ENCODE measurements around the gene GLS. TPM values are rescaled to one million over a fixed set of nuclear protein-coding genes. Genes with fewer than 3 reads are reported as not detected.
"Not testable (repeated sequence)": the region's sequence is repeated elsewhere in the genome, so short reads cannot be mapped to it uniquely, and the experiment has no call there.

Gene GLS
- total RNA-seq, 1 donor from 2014 or later = 220 TPM

GRCh38 chr2:190959911-190960788 is 79.5 kb downstream of the GLS start:
- intact Hi-C loops (cut with micrococcal nuclease) = loop anchor here (5.0 kb wide), 1 partner anchor 1098 kb away; no protein-coding TSS in a partner anchor
- DNase-seq (ENCODE audit: low spot score) = no peak
- Mint-ChIP-seq H3K4me1 (ENCODE audit: low read depth) (peaks cover 13% of the 10 kb centered on the region), H3K9me3 (peaks cover 17% of the 10 kb centered on the region), H3K27ac (peak overlapping the region; percentile 31), H3K36me3 (ENCODE audit: low read depth) (peaks cover 51% of the 10 kb centered on the region), H3K4me3 (no peak overlapping the region), H3K27me3 (ENCODE audit: insufficient read depth) (no peaks in the 10 kb centered on the region)

- H3K27ac Mint-ChIP-seq; H3K4me3 Mint-ChIP-seq; intact Hi-C loops (cut with micrococcal nuclease); DNase-seq (ENCODE audit: low spot score); H3K27me3 Mint-ChIP-seq (ENCODE audit: insufficient read depth): not testable (repeated sequence)
- Mint-ChIP-seq H3K4me1 (ENCODE audit: low read depth) (peaks cover 15% of the 10 kb centered on the region), H3K36me3 (ENCODE audit: low read depth) (peaks cover 50% of the 10 kb centered on the region), H3K9me3 (peaks cover 12% of the 10 kb centered on the region)
Measured at GRCh38 chr2:190961117-190961516, 80.5 kb downstream of the GLS start.

GRCh38 chr2:190961918-190962487 is 81.4 kb downstream of the GLS start:
- Mint-ChIP-seq H3K27me3 (ENCODE audit: insufficient read depth) (no peaks in the 10 kb centered on the region), H3K27ac (peak overlapping the region; percentile 40), H3K36me3 (ENCODE audit: low read depth) (peaks cover 51% of the 10 kb centered on the region), H3K4me3 (no peak overlapping the region), H3K9me3 (peaks cover 5% of the 10 kb centered on the region), H3K4me1 (ENCODE audit: low read depth) (peaks cover 20% of the 10 kb centered on the region)
- DNase-seq (ENCODE audit: low spot score) = no peak
- intact Hi-C loops (cut with micrococcal nuclease) = no loop called here

GRCh38 chr2:190963088-190963487 is 82.5 kb downstream of the GLS start:
- H3K4me1 Mint-ChIP-seq (ENCODE audit: low read depth) = peaks cover 27% of the 10 kb centered on the region
- DNase-seq (ENCODE audit: low spot score) = no peak
- H3K36me3 Mint-ChIP-seq (ENCODE audit: low read depth) = peaks cover 55% of the 10 kb centered on the region
- no peaks in the 10 kb centered on the region for H3K27me3 Mint-ChIP-seq (ENCODE audit: insufficient read depth)
- H3K27ac Mint-ChIP-seq = no peak overlapping the region
- intact Hi-C loops (cut with micrococcal nuclease) = no loop called here
- peaks cover 3% of the 10 kb centered on the region for H3K9me3 Mint-ChIP-seq
- H3K4me3 Mint-ChIP-seq = no peak overlapping the region

- peak overlapping the region; percentile 81 for H3K27ac Mint-ChIP-seq
- no peaks in the 10 kb centered on the region for H3K9me3 Mint-ChIP-seq
- DNase-seq (ENCODE audit: low spot score) = no peak
- intact Hi-C loops (cut with micrococcal nuclease) = no loop called here
- H3K36me3 Mint-ChIP-seq (ENCODE audit: low read depth) = peaks cover 53% of the 10 kb centered on the region
- H3K27me3 Mint-ChIP-seq (ENCODE audit: insufficient read depth) = no peaks in the 10 kb centered on the region
- H3K4me3 Mint-ChIP-seq = no peak overlapping the region
- peaks cover 35% of the 10 kb centered on the region for H3K4me1 Mint-ChIP-seq (ENCODE audit: low read depth)
Measured at GRCh38 chr2:190964170-190964795, 83.7 kb downstream of the GLS start.

- Mint-ChIP-seq H3K36me3 (ENCODE audit: low read depth) (peaks cover 61% of the 10 kb centered on the region), H3K4me1 (ENCODE audit: low read depth) (peaks cover 48% of the 10 kb centered on the region), H3K9me3 (no peaks in the 10 kb centered on the region), H3K27ac (peak overlapping the region; percentile 18), H3K4me3 (no peak overlapping the region), H3K27me3 (ENCODE audit: insufficient read depth) (no peaks in the 10 kb centered on the region)
- DNase-seq (ENCODE audit: low spot score) = no peak
- intact Hi-C loops (cut with micrococcal nuclease) = loop anchor here (5.0 kb wide), 1 partner anchor 37 kb away; no protein-coding TSS in a partner anchor
Measured at GRCh38 chr2:190965580-190966222, 85.1 kb downstream of the GLS start.

- Mint-ChIP-seq H3K27me3 (ENCODE audit: insufficient read depth) (no peaks in the 10 kb centered on the region), H3K4me1 (ENCODE audit: low read depth) (peaks cover 50% of the 10 kb centered on the region), H3K27ac (no peak overlapping the region), H3K36me3 (ENCODE audit: low read depth) (peaks cover 60% of the 10 kb centered on the region), H3K9me3 (no peaks in the 10 kb centered on the region), H3K4me3 (no peak overlapping the region)
- DNase-seq (ENCODE audit: low spot score) = no peak
- intact Hi-C loops (cut with micrococcal nuclease) = loop anchor here (2.0 to 5.0 kb wide), 2 partner anchors 16 to 34 kb away; no protein-coding TSS in a partner anchor
Measured at GRCh38 chr2:190968522-190968921, 87.9 kb downstream of the GLS start.

- peaks cover 62% of the 10 kb centered on the region for H3K36me3 Mint-ChIP-seq (ENCODE audit: low read depth)
Measured at GRCh38 chr2:190970160-190970559, 89.5 kb downstream of the GLS start.

GRCh38 chr2:190970873-190971506 is 90.4 kb downstream of the GLS start:
- H3K36me3 Mint-ChIP-seq (ENCODE audit: low read depth) = peaks cover 67% of the 10 kb centered on the region
- H3K27ac Mint-ChIP-seq = peak overlapping the region; percentile 57
- H3K27me3 Mint-ChIP-seq (ENCODE audit: insufficient read depth) = no peaks in the 10 kb centered on the region
- H3K9me3 Mint-ChIP-seq = no peaks in the 10 kb centered on the region
- peaks cover 48% of the 10 kb centered on the region for H3K4me1 Mint-ChIP-seq (ENCODE audit: low read depth)
- intact Hi-C loops (cut with micrococcal nuclease) = loop anchor here (2.0 kb wide), 1 partner anchor 40 kb away; no protein-coding TSS in a partner anchor
- no peak overlapping the region for H3K4me3 Mint-ChIP-seq
- no peak for DNase-seq (ENCODE audit: low spot score)

More at GRCh38 chr2:190970160-190970559, 89.5 kb downstream of the GLS start:
- intact Hi-C loops (cut with micrococcal nuclease) = loop anchor here (2.0 kb wide), 1 partner anchor 39 kb away; no protein-coding TSS in a partner anchor
- no peak for DNase-seq (ENCODE audit: low spot score)
- Mint-ChIP-seq H3K27ac (peak overlapping the region; percentile 57), H3K9me3 (no peaks in the 10 kb centered on the region), H3K27me3 (ENCODE audit: insufficient read depth) (no peaks in the 10 kb centered on the region), H3K4me1 (ENCODE audit: low read depth) (peaks cover 50% of the 10 kb centered on the region), H3K4me3 (no peak overlapping the region)

GRCh38 chr2:190972213-190972612 is 91.6 kb downstream of the GLS start:
- DNase-seq (ENCODE audit: low spot score) = no peak
- Mint-ChIP-seq H3K9me3 (no peaks in the 10 kb centered on the region), H3K27ac (no peak overlapping the region), H3K36me3 (ENCODE audit: low read depth) (peaks cover 70% of the 10 kb centered on the region), H3K4me1 (ENCODE audit: low read depth) (peaks cover 43% of the 10 kb centered on the region), H3K27me3 (ENCODE audit: insufficient read depth) (no peaks in the 10 kb centered on the region), H3K4me3 (no peak overlapping the region)
- intact Hi-C loops (cut with micrococcal nuclease) = no loop called here

- Mint-ChIP-seq H3K36me3 (ENCODE audit: low read depth) (peaks cover 74% of the 10 kb centered on the region), H3K27me3 (ENCODE audit: insufficient read depth) (no peaks in the 10 kb centered on the region), H3K4me3 (no peak overlapping the region), H3K9me3 (no peaks in the 10 kb centered on the region), H3K27ac (peak overlapping the region; percentile 34), H3K4me1 (ENCODE audit: low read depth) (peaks cover 43% of the 10 kb centered on the region)
- DNase-seq (ENCODE audit: low spot score) = no peak
- intact Hi-C loops (cut with micrococcal nuclease) = no loop called here
Measured at GRCh38 chr2:190972846-190973245, 92.2 kb downstream of the GLS start.

GRCh38 chr2:190973262-190973661 is 92.6 kb downstream of the GLS start:
- Mint-ChIP-seq H3K36me3 (ENCODE audit: low read depth) (peaks cover 74% of the 10 kb centered on the region), H3K27me3 (ENCODE audit: insufficient read depth) (no peaks in the 10 kb centered on the region), H3K4me1 (ENCODE audit: low read depth) (peaks cover 43% of the 10 kb centered on the region), H3K27ac (peak overlapping the region; percentile 63), H3K4me3 (no peak overlapping the region), H3K9me3 (no peaks in the 10 kb centered on the region)
- DNase-seq (ENCODE audit: low spot score) = no peak
- intact Hi-C loops (cut with micrococcal nuclease) = no loop called here
